Naive thymus-derived CD4-positive, alpha-beta T cell (primary cell): ENCODE results near the gene ZBTB48. TPM values are rescaled to one million over a fixed set of nuclear protein-coding genes. Genes with fewer than 3 reads are reported as not detected.

Source experiments
- ATAC-seq: fragments of 150-1000 bp; cut with Tn5 transposase; 2 replicates; pipeline ENCODE4 v1.10.0; 2021; ENCODE audit warnings: mild to moderate bottlenecking, moderate library complexity
- CTCF ChIA-PET: fragments of 350-600 bp; sonication (Branson Sonifier 250); formaldehyde crosslinking; loops from one replicate; lab custom pipeline; 2021; ENCODE audit warnings: antibody characterized with exemption; lab: Charles Lee
- POLR2A ChIA-PET: fragments of 350-600 bp; sonication (Branson Sonifier 250); formaldehyde crosslinking; loops from one replicate; lab custom pipeline; 2021; ENCODE audit warnings: antibody characterized with exemption, inconsistent platforms; lab: Charles Lee
- DNase-seq, 9 donors: peaks; one replicate each; pipeline versions ENCODE4 v3.0.0 to v3.0.0-alpha.2; 2020 to 2022; ENCODE audit warnings: mixed read lengths in 1 of 9
- H3K27ac ChIP-seq: one replicate; pipeline ENCODE4 v1.7.0; 2013; ENCODE audit warnings: mild to moderate bottlenecking, low read depth, low read length, moderate library complexity
- H3K27me3 ChIP-seq, 2 donors: one replicate each; pipeline ENCODE4 v1.7.0; 2013; ENCODE audit warnings: low read length in 2 of 2, mild to moderate bottlenecking in 2 of 2, moderate library complexity in 2 of 2; ENCODE audit not compliant: control insufficient read depth in 2 of 2, insufficient read depth in 2 of 2
- H3K36me3 ChIP-seq, 3 experiments: 1 replicate in 2 of 3; 2 replicates in 1 of 3; pipeline ENCODE4 v1.7.0; 2013; ENCODE audit warnings: low read length in 3 of 3, mild to moderate bottlenecking in 3 of 3, moderate library complexity in 1 of 3; ENCODE audit not compliant: insufficient read depth in 3 of 3, control insufficient read depth in 2 of 3
- H3K4me1 ChIP-seq, 2 donors: one replicate each; pipeline ENCODE4 v1.7.0; 2013; ENCODE audit warnings: low read length in 2 of 2, mild to moderate bottlenecking in 2 of 2, moderate library complexity in 1 of 2; ENCODE audit not compliant: control insufficient read depth in 2 of 2, insufficient read depth in 2 of 2
- H3K4me3 ChIP-seq: 2 replicates; pipeline ENCODE4 v1.7.0; 2013; ENCODE audit warnings: mild to moderate bottlenecking, low read length
- H3K9me3 ChIP-seq, 3 experiments: 1 replicate in 2 of 3; 2 replicates in 1 of 3; pipeline ENCODE4 v1.7.0; 2013; ENCODE audit warnings: low read length in 3 of 3; ENCODE audit not compliant: control insufficient read depth in 2 of 3
- H3K27ac Mint-ChIP-seq, 9 donors: one replicate each; pipeline ENCODE4 v1.8.0; 2020 to 2022; ENCODE audit warnings: mixed read lengths in 9 of 9, mild to moderate bottlenecking in 8 of 9, moderate library complexity in 5 of 9, inconsistent platforms in 2 of 9
- H3K27me3 Mint-ChIP-seq, 5 donors: one replicate each; pipeline ENCODE4 v1.8.0; 2021 to 2022; ENCODE audit warnings: mixed read lengths in 5 of 5, mild to moderate bottlenecking in 1 of 5
- H3K36me3 Mint-ChIP-seq, 5 donors: one replicate each; pipeline ENCODE4 v1.8.0; 2020 to 2022; ENCODE audit warnings: mixed read lengths in 5 of 5, mild to moderate bottlenecking in 3 of 5, inconsistent platforms in 1 of 5
- H3K4me1 Mint-ChIP-seq, 7 donors: one replicate each; pipeline ENCODE4 v1.8.0; 2020 to 2022; ENCODE audit warnings: mixed read lengths in 7 of 7, mild to moderate bottlenecking in 3 of 7, inconsistent platforms in 1 of 7
- H3K4me3 Mint-ChIP-seq, 10 donors: one replicate each; pipeline ENCODE4 v1.8.0; 2020 to 2022; ENCODE audit warnings: mild to moderate bottlenecking in 10 of 10, mixed read lengths in 10 of 10, moderate library complexity in 6 of 10, inconsistent platforms in 2 of 10
- H3K9me3 Mint-ChIP-seq, 11 donors: one replicate each; pipeline ENCODE4 v1.8.0; 2020 to 2022; ENCODE audit warnings: mixed read lengths in 11 of 11, mild to moderate bottlenecking in 4 of 11, inconsistent platforms in 1 of 11, moderate library complexity in 1 of 11
- intact Hi-C, 2 donors: fragments of 100-400 bp; cut with micrococcal nuclease; formaldehyde crosslinking; loops; one replicate each; pipeline ENCODE4 v1.15.1; 2023
- polyA plus RNA-seq, 2 donors: library from polyadenylated mRNA; unstranded; fragments of 300-500 nt; fragmentation: Illumina TruSeq; gene quantifications; one replicate each; pipeline ENCODE4 v1.2.3, GENCODE V29; 2021
- total RNA-seq, 6 experiments: library from RNA in 5 of 6; stranded (reverse) in 5 of 6; gene quantifications; 1 replicate in 5 of 6; 2 replicates in 1 of 6; pipeline ENCODE4 v1.2.3 and lab custom pipeline; 2021 to 2026

The ZBTB48 gene
- total and polyA plus RNA-seq, 7 experiments from 2014 or later = 18.5 to 70.4 (median 40.8) TPM

DNA sequence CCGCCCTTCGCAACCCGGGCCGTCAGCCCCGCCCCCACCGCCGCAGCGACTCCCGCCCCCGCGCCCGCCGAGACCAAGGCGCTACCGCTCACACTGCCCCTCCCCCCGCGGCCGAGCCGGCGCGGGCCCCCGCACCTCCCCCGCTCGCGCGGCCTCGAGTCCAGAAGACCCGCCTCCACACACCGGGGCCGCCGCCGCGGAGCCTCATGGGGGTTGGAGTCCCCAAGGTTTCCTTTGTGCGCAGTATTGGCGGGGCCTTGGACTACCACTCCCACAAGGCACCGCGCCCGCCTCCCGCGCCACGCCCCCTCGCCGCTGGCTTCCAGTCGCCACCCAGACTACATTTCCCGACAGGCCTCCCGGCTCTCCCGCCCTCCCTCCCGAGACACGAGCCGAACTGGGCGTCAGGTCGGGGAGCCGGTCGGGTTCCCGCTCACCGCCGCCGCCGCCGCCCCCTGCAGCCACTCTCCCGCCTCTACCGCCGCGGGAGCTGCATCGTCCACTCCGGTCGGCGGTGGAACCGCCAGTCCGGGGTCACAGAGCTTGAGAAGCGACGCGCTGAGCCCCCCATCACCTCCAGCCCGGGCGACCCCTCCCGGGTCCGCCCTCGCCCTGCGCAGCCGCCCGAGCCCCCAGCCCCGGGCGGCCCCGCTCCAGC, 33.7 kb downstream of the ZBTB48 start, which contains the start of gene PHF13:
Gene PHF13 (plus strand): TSS at position 371 of the 658 bp plus-strand sequence. CDS start 336 bp downstream, outside the sequence.
- Mint-ChIP-seq H3K27ac (peak within 1 kb of the TSS; percentile 69 to 95 (median 88)), H3K27me3 (peaks cover 0 to 2% (median 0%) of the 10 kb centered on the region in 5 donors)
- CTCF ChIA-PET = no interaction called here

DNA sequence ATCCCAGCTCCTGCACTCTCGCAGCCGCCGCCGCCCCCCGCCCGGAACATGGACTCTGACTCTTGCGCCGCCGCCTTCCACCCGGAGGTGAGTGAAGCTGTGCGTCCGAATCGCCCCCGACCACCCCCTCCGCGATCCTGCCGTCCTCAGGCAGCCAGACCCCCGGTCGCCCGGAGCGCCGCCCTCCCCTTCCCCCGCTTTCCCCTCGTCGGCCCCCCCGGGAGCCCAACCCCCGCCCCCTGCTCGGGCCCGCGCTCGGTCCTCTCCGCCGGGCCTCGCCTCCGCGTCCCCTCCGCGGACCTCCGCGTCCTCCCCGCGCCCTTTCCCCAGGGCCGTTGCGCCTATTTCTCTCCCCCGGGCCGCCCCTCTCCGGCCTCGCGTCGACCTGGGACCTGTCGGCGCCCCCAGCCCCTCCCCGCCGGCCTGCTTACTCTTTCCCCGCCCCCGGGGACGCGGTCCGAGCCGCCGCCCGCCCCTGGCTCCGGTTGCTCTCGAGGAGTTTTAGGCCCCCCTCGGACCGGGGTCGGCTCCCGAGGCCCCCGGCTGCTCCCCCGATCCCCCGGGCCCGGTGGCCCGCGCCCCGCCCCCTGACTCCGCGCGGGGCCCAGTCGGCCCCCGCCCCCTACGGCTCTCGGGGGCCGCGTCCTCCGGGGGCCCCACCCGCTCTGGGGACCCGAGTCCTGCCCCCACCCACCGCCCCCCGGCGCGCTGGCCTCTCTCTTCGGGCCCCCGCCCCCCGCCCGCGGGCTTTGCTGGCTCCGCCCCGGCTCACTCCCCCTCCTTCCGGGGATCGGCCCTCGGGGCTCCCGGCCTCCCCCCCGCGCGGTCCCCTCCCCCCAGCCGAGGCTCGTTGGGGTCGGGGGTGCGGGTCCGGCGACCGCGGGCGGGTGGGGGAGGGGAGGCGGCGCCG, 34.5 kb downstream of the ZBTB48 start:
- intact Hi-C loops = no loop called here
- H3K9me3 Mint-ChIP-seq = no peaks in the 10 kb centered on the region
- peaks cover 16 to 37% (median 25%) of the 10 kb centered on the region in 7 donors for H3K4me1 Mint-ChIP-seq
- DNase-seq (peak in 7 of 9 donors; percentile 23 to 80 (median 34)), ATAC-seq (no peak)
- Histone ChIP-seq H3K4me3 (peak overlapping the region; percentile 39), H3K27me3 (no peaks in the 10 kb centered on the region), H3K27ac (peak overlapping the region; percentile 82), H3K9me3 (no peaks in the 10 kb centered on the region), H3K4me1 (peaks cover 0 to 14% of the 10 kb centered on the region in 2 donors), H3K36me3 (peaks cover 0 to 12% (median 0%) of the 10 kb centered on the region in 3 experiments)
- POLR2A ChIA-PET = interaction anchor here (0.9 to 1.3 kb wide), 6 partner anchors 9 to 154 kb away, joined by 3 to 27 read pairs (median 3); partner anchors contain the start of genes KLHL21, NOL9 and THAP3
- no peaks in the 10 kb centered on the region for H3K36me3 Mint-ChIP-seq
- CTCF ChIA-PET = no interaction called here
- H3K27ac Mint-ChIP-seq = peak overlapping the region in 1 of 9 donors; percentile 80
- peak overlapping the region; percentile 25 to 97 (median 90) for H3K4me3 Mint-ChIP-seq
- peaks cover 0 to 2% (median 0%) of the 10 kb centered on the region in 5 donors for H3K27me3 Mint-ChIP-seq

More for the DNA sequence above, 33.7 kb downstream of the ZBTB48 start, which contains the start of gene PHF13:
- DNase-seq (peak; percentile 97 to 99 (median 98)), ATAC-seq (peak; percentile 98)
- peaks cover 0 to 8% (median 0%) of the 10 kb centered on the region in 3 experiments for H3K36me3 ChIP-seq
- H3K9me3 ChIP-seq = no peaks in the 10 kb centered on the region
- Mint-ChIP-seq H3K4me1 (peaks cover 16 to 37% (median 25%) of the 10 kb centered on the region in 7 donors), H3K4me3 (peak within 1 kb of the TSS; percentile 88 to 97 (median 93)), H3K36me3 (no peaks in the 10 kb centered on the region), H3K9me3 (no peaks in the 10 kb centered on the region)
- POLR2A ChIA-PET = interaction anchor here (0.9 to 1.3 kb wide), 6 partner anchors 9 to 154 kb away, joined by 3 to 27 read pairs (median 3); partner anchors contain the start of genes KLHL21, NOL9 and THAP3
- no peaks in the 10 kb centered on the region for H3K27me3 ChIP-seq
- H3K4me3 ChIP-seq = peak within 1 kb of the TSS; percentile 53
- peak within 1 kb of the TSS; percentile 82 for H3K27ac ChIP-seq
- intact Hi-C loops = loop anchor here (1.0 kb wide), 8 partner anchors 10 to 414 kb away; partner anchors contain the start of genes NOL9 (in 2 of the 2), RPL22 (in 2 of the 2) and ZBTB48 (in 2 of the 2)
- peaks cover 0 to 14% of the 10 kb centered on the region in 2 donors for H3K4me1 ChIP-seq

- peaks cover 0 to 21% (median 0%) of the 10 kb centered on the region in 3 experiments for H3K36me3 ChIP-seq
- ATAC-seq (no peak), DNase-seq (peak in 2 of 9 donors; percentile 17 to 43)
- POLR2A ChIA-PET = interaction anchor here (0.6 to 14.2 kb wide), 5 partner anchors 9 to 124 kb away, joined by 3 to 246 read pairs (median 5); partner anchors contain the start of genes KLHL21, NOL9 and ZBTB48
- peak overlapping the region; percentile 72 for H3K27ac ChIP-seq
- H3K27me3 Mint-ChIP-seq = peaks cover 0 to 2% (median 0%) of the 10 kb centered on the region in 5 donors
- H3K27me3 ChIP-seq = no peaks in the 10 kb centered on the region
- peaks cover 0 to 5% (median 2%) of the 10 kb centered on the region in 5 donors for H3K36me3 Mint-ChIP-seq
- H3K27ac Mint-ChIP-seq = peak overlapping the region; percentile 3 to 93 (median 82)
- peaks cover 0 to 14% of the 10 kb centered on the region in 2 donors for H3K4me1 ChIP-seq
- peak overlapping the region; percentile 57 to 93 (median 79) for H3K4me3 Mint-ChIP-seq
- no peaks in the 10 kb centered on the region for H3K9me3 Mint-ChIP-seq
- CTCF ChIA-PET = interaction anchor here (0.9 to 1.6 kb wide), 2 partner anchors 35 to 40 kb away, joined by 4 to 5 read pairs; partner anchors contain the start of gene ZBTB48
- H3K9me3 ChIP-seq = no peaks in the 10 kb centered on the region
- no peak overlapping the region for H3K4me3 ChIP-seq
- peaks cover 16 to 37% (median 25%) of the 10 kb centered on the region in 7 donors for H3K4me1 Mint-ChIP-seq
- intact Hi-C loops = no loop called here
These were observed 35.4 kb downstream of the ZBTB48 start for GRCh38 chr1:6614929-6615785.

GRCh38 chr1:6619045-6619444, 39.3 kb downstream of the ZBTB48 start:
- Mint-ChIP-seq H3K27me3 (no peaks in the 10 kb centered on the region), H3K4me1 (peaks cover 6 to 20% (median 11%) of the 10 kb centered on the region in 7 donors)
- intact Hi-C loops = no loop called here

DNA sequence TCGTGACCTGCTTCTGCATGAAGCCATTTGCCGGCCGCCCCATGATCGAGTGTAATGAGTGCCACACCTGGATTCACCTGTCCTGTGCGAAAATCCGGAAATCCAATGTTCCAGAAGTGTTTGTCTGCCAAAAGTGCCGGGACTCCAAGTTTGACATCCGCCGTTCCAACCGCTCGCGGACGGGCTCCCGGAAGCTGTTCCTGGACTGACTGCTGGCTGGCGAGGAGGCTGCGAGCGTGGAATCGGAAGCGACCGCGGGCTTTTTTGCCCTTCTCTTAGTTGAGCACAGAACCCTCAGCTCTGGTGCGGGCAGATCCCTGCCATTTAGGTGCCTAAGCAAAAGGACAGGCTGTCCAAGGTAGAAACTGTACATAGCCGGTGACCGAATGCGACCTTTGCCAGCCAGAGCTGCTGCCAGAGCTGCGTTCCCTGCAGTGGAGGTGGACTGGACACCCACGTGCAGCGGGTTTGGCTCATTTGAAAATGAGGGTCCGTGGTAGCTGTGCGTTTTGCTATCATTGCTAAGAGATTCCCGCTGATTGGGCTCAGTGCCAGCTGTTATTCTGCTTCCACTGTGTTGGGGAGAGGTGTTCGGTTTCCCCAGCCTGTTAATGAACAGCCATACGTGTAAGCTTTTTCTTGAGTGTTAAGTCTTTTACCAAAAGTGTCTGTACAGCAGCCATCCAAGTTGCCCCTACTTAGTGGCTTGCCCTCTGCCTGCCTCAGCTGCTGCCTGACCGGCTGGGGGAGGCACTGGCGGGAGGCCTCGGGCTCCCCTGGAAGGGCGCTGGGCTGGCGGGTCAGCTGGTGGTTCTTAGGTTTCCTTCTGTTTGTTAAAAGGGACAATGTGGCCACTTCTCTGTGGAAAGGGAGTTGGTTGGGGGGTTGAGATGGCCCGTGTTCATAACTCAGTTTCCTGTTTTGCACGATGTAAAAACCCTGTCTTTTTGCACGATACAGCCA, 41.9 kb downstream of the ZBTB48 start:
- Mint-ChIP-seq H3K27me3 (no peaks in the 10 kb centered on the region), H3K27ac (no peak overlapping the region), H3K36me3 (peaks cover 0 to 8% (median 3%) of the 10 kb centered on the region in 5 donors), H3K4me1 (peaks cover under 1 to 21% (median 16%) of the 10 kb centered on the region in 7 donors), H3K9me3 (no peaks in the 10 kb centered on the region), H3K4me3 (no peak overlapping the region)
- intact Hi-C loops = no loop called here
- DNase-seq = no peak
- Histone ChIP-seq H3K36me3 (peaks cover 0 to 38% (median 0%) of the 10 kb centered on the region in 3 experiments), H3K4me1 (peaks cover 10 to 13% of the 10 kb centered on the region in 2 donors), H3K4me3 (no peak overlapping the region), H3K9me3 (no peaks in the 10 kb centered on the region), H3K27me3 (no peaks in the 10 kb centered on the region), H3K27ac (no peak overlapping the region)
- ChIA-PET POLR2A (interaction anchor here (0.6 to 14.2 kb wide), 8 partner anchors 18 to 172 kb away, joined by 3 to 246 read pairs (median 3); partner anchors contain the start of genes KLHL21 and ZBTB48), CTCF (interaction anchor here (1.2 to 1.3 kb wide), 2 partner anchors 17 to 20 kb away, joined by 3 read pairs; no protein-coding TSS in a partner anchor)
- ATAC-seq = no peak

More at GRCh38 chr1:6619045-6619444, 39.3 kb downstream of the ZBTB48 start:
- ChIA-PET CTCF (no interaction called here), POLR2A (interaction anchor here (1.4 to 14.2 kb wide), 2 partner anchors 15 to 40 kb away, joined by 5 to 246 read pairs; partner anchors contain the start of genes KLHL21 and ZBTB48)
- Histone ChIP-seq H3K27me3 (no peaks in the 10 kb centered on the region), H3K9me3 (no peaks in the 10 kb centered on the region), H3K27ac (no peak overlapping the region), H3K4me1 (peaks cover 0 to 6% of the 10 kb centered on the region in 2 donors), H3K4me3 (no peak overlapping the region), H3K36me3 (peaks cover 0 to 41% (median 0%) of the 10 kb centered on the region in 3 experiments)
- DNase-seq = no peak
- no peak for ATAC-seq
- no peaks in the 10 kb centered on the region for H3K9me3 Mint-ChIP-seq
- no peak overlapping the region for H3K4me3 Mint-ChIP-seq
- peaks cover 0 to 7% (median 3%) of the 10 kb centered on the region in 5 donors for H3K36me3 Mint-ChIP-seq
- no peak overlapping the region for H3K27ac Mint-ChIP-seq
